H1 (cell line): ENCODE data around the gene ZFPL1. TPM values are rescaled to one million over a fixed set of nuclear protein-coding genes. Genes with fewer than 3 reads are reported as not detected.

Source experiments
- CTCF ChIA-PET: fragments of 300-600 bp; sonication (Branson Sonifier 250); formaldehyde crosslinking; loops from one replicate; lab custom pipeline; 2021; ENCODE audit not compliant: partially characterized antibody; lab: Charles Lee
- POLR2A ChIA-PET: fragments of 300-600 bp; sonication (Branson Sonifier 250); formaldehyde crosslinking; loops from one replicate; lab custom pipeline; 2021; ENCODE audit warnings: inconsistent platforms; ENCODE audit not compliant: partially characterized antibody; lab: Charles Lee
- DNase-seq, 2 experiments: peaks; one replicate each; pipeline versions ENCODE4 v3.0.0 to v3.0.0-alpha.2; 2010 to 2022; ENCODE audit warnings: low spot score in 2 of 2, low read depth in 1 of 2, mixed read lengths in 1 of 2
- FAIRE-seq: peaks from 2 replicates; lab custom pipeline; 2011; peaks lifted over from hg19 to GRCh38; lab: Jason Lieb, UNC
- H2AFZ ChIP-seq: 2 replicates; pipeline ENCODE4 v1.8.1; 2012; ENCODE audit warnings: low read length, inconsistent platforms
- H2AK5ac ChIP-seq: 2 replicates; pipeline ENCODE4 v1.6.1; 2013; ENCODE audit warnings: low read depth, low read length
- H2BK120ac ChIP-seq: replicated peaks from 2 replicates; pipeline ENCODE3; 2013; ENCODE audit warnings: low read depth, low read length, inconsistent platforms
- H2BK12ac ChIP-seq: 2 replicates; pipeline ENCODE4 v1.6.1; 2013; ENCODE audit warnings: low read depth, low read length
- H2BK15ac ChIP-seq: 2 replicates; pipeline ENCODE4 v1.6.1; 2013; ENCODE audit warnings: low read length
- H2BK20ac ChIP-seq: 2 replicates; pipeline ENCODE4 v1.6.1; 2013; ENCODE audit warnings: low read length
- H2BK5ac ChIP-seq: 2 replicates; pipeline ENCODE4 v1.6.1; 2013; ENCODE audit warnings: low read depth, low read length
- H3K14ac ChIP-seq: 2 replicates; pipeline ENCODE4 v1.6.1; 2013; ENCODE audit warnings: inconsistent platforms; ENCODE audit not compliant: insufficient read length
- H3K18ac ChIP-seq: 2 replicates; pipeline ENCODE4 v1.6.1; 2013; ENCODE audit warnings: low read length; ENCODE audit errors: extremely low read depth
- H3K23ac ChIP-seq: 2 replicates; pipeline ENCODE4 v1.6.1; 2013; ENCODE audit warnings: inconsistent platforms; ENCODE audit not compliant: insufficient read length
- H3K23me2 ChIP-seq: 2 replicates; pipeline ENCODE4 v1.6.1; 2013; ENCODE audit warnings: low read depth, low read length
- H3K27ac ChIP-seq: 2 replicates; pipeline ENCODE4 v1.6.1; 2011; ENCODE audit warnings: low read depth, low read length, inconsistent platforms
- H3K27me3 ChIP-seq, 4 experiments: replicated peaks in 1 of 4; 1 replicate in 1 of 4; 2 replicates in 3 of 4; pipeline versions ENCODE4 v1.6.1 to v1.8.1; 2011 to 2013; ENCODE audit warnings: low read length in 3 of 4, mild to moderate bottlenecking in 3 of 4, inconsistent platforms in 2 of 4, mixed read lengths in 2 of 4, moderate library complexity in 1 of 4; ENCODE audit not compliant: control insufficient read depth in 3 of 4, insufficient read depth in 3 of 4; ENCODE audit errors: extremely low read depth in 1 of 4
- H3K36me3 ChIP-seq, 4 experiments: 2 replicates each; pipeline versions ENCODE4 v1.6.1 to v1.8.1; 2011 to 2013; ENCODE audit warnings: mild to moderate bottlenecking in 4 of 4, low read length in 3 of 4, moderate library complexity in 2 of 4, control low read depth in 1 of 4, inconsistent platforms in 1 of 4; ENCODE audit not compliant: insufficient read depth in 4 of 4, control insufficient read depth in 2 of 4
- H3K4ac ChIP-seq: replicated peaks from 2 replicates; pipeline ENCODE3; 2013; ENCODE audit warnings: low read length, low read depth, mixed read lengths, inconsistent platforms; ENCODE audit not compliant: insufficient read length
- H3K4me1 ChIP-seq, 4 experiments: replicated peaks in 1 of 4; 1 replicate in 1 of 4; 2 replicates in 3 of 4; pipeline versions ENCODE4 v1.6.1 to v1.8.1; 2011 to 2013; ENCODE audit warnings: low read length in 3 of 4, inconsistent platforms in 2 of 4, mixed read lengths in 1 of 4; ENCODE audit not compliant: insufficient read depth in 4 of 4, control insufficient read depth in 3 of 4
- H3K4me2 ChIP-seq, 2 experiments: 2 replicates each; pipeline versions ENCODE4 v1.6.1 to v1.8.1; 2011 to 2013; ENCODE audit warnings: low read depth in 2 of 2, low read length in 2 of 2, control low read depth in 1 of 2, inconsistent platforms in 1 of 2, mild to moderate bottlenecking in 1 of 2; ENCODE audit not compliant: insufficient read depth in 1 of 2
- H3K4me3 ChIP-seq, 4 experiments: fragments of 200-600, 300-600 bp in 1 of 4; sonication (generic), shearing (Covaris generic), sonication (Bioruptor Twin) in 1 of 4; 2 replicates each; pipeline versions ENCODE4 v1.5.1 to v1.8.1; 2011 to 2016; ENCODE audit warnings: low read length in 4 of 4, low read depth in 3 of 4, control low read depth in 2 of 4, inconsistent platforms in 2 of 4, mild to moderate bottlenecking in 2 of 4, mixed read lengths in 1 of 4, moderate library complexity in 1 of 4; ENCODE audit not compliant: insufficient read depth in 2 of 4; ENCODE audit errors: extremely low read depth in 1 of 4
- H3K56ac ChIP-seq: replicated peaks from 2 replicates; pipeline ENCODE3; 2013; ENCODE audit warnings: low read depth, mild to moderate bottlenecking, mixed read lengths, low read length, inconsistent platforms; ENCODE audit not compliant: insufficient read length
- H3K79me1 ChIP-seq: 2 replicates; pipeline ENCODE4 v1.6.1; 2013; ENCODE audit warnings: low read depth, low read length, control low read depth
- H3K79me2 ChIP-seq, 2 experiments: 2 replicates each; pipeline versions ENCODE4 v1.6.1 to v1.8.1; 2012 to 2013; ENCODE audit warnings: low read length in 2 of 2, mild to moderate bottlenecking in 2 of 2, inconsistent platforms in 1 of 2; ENCODE audit not compliant: insufficient read depth in 2 of 2, control insufficient read depth in 1 of 2
- H3K9ac ChIP-seq, 4 experiments: replicated peaks in 1 of 4; 1 replicate in 1 of 4; 2 replicates in 3 of 4; pipeline versions ENCODE4 v1.6.1 to v1.8.1; 2011 to 2013; ENCODE audit warnings: low read depth in 3 of 4, low read length in 3 of 4, control low read depth in 2 of 4, mild to moderate bottlenecking in 2 of 4, moderate library complexity in 2 of 4, inconsistent platforms in 1 of 4; ENCODE audit errors: extremely low read depth in 1 of 4
- H3K9me3 ChIP-seq, 2 experiments: 2 replicates each; pipeline versions ENCODE4 v1.6.1 to v1.8.1; 2012 to 2013; ENCODE audit warnings: mild to moderate bottlenecking in 2 of 2, moderate library complexity in 2 of 2, control low read depth in 1 of 2, inconsistent platforms in 1 of 2, low read depth in 1 of 2, low read length in 1 of 2, mixed read lengths in 1 of 2; ENCODE audit not compliant: insufficient read depth in 2 of 2
- H4K20me1 ChIP-seq, 2 experiments: replicated peaks in 1 of 2; 2 replicates each; pipeline versions ENCODE3 to v1.8.1; 2011 to 2013; ENCODE audit warnings: inconsistent platforms in 2 of 2, low read length in 2 of 2, mild to moderate bottlenecking in 1 of 2; ENCODE audit not compliant: insufficient read depth in 2 of 2, control insufficient read depth in 1 of 2
- H4K5ac ChIP-seq: 2 replicates; pipeline ENCODE4 v1.6.1; 2013; ENCODE audit warnings: low read length, low read depth, mixed read lengths, inconsistent platforms; ENCODE audit not compliant: insufficient read length
- H4K8ac ChIP-seq: 2 replicates; pipeline ENCODE4 v1.8.0; 2013; ENCODE audit warnings: mild to moderate bottlenecking, moderate library complexity, low read length, inconsistent platforms; ENCODE audit not compliant: insufficient read depth; ENCODE audit errors: extremely low read depth
- H4K91ac ChIP-seq: replicated peaks from 2 replicates; pipeline ENCODE3; 2013; ENCODE audit warnings: low read length, mixed read lengths, inconsistent platforms; ENCODE audit not compliant: insufficient read length
- CEBPB ChIP-seq: IDR thresholded peaks from 2 replicates; pipeline ENCODE4 v1.6.1; 2012; ENCODE audit warnings: low read depth, low read length
- CHD1 ChIP-seq: IDR thresholded peaks from 2 replicates; pipeline ENCODE4 v1.6.1; 2012; ENCODE audit warnings: low read depth, low read length, improper control_type of control experiment
- CTCF ChIP-seq, 3 experiments: IDR thresholded peaks; 1 replicate in 2 of 3; 2 replicates in 1 of 3; pipeline versions ENCODE4 v1.5.1 to v1.6.1; 2011; ENCODE audit warnings: low read length in 3 of 3, mild to moderate bottlenecking in 3 of 3, inconsistent platforms in 2 of 3, low read depth in 1 of 3, moderate library complexity in 1 of 3; ENCODE audit not compliant: insufficient read depth in 1 of 3; ENCODE audit errors: control extremely low read depth in 1 of 3
- FOSL1 ChIP-seq: IDR thresholded peaks from 2 replicates; pipeline ENCODE4 v1.6.1; 2011; ENCODE audit warnings: mild to moderate bottlenecking, low read depth, low read length, moderate library complexity; ENCODE audit not compliant: insufficient read depth
- JUN ChIP-seq: IDR thresholded peaks from 2 replicates; pipeline ENCODE4 v1.6.1; 2011; ENCODE audit warnings: low read depth, mild to moderate bottlenecking, improper control_type of control experiment, low read length
- NANOG ChIP-seq: IDR thresholded peaks from 2 replicates; pipeline ENCODE4 v1.6.1; 2011; ENCODE audit warnings: low read length, low read depth, mild to moderate bottlenecking, inconsistent platforms; ENCODE audit not compliant: insufficient read depth, poor library complexity, severe bottlenecking
- POU5F1 ChIP-seq: IDR thresholded peaks from 2 replicates; pipeline ENCODE4 v1.6.1; 2011; ENCODE audit warnings: low read depth, mild to moderate bottlenecking, low read length, moderate library complexity
- SIRT6 ChIP-seq: IDR thresholded peaks from one replicate; pipeline ENCODE4 v1.7.1; 2012; ENCODE audit warnings: low read length, inconsistent platforms
- SIX5 ChIP-seq: IDR thresholded peaks from 2 replicates; pipeline ENCODE4 v1.6.1; 2011; ENCODE audit warnings: mild to moderate bottlenecking, low read depth, low read length
- SP1 ChIP-seq: IDR thresholded peaks from 2 replicates; pipeline ENCODE4 v1.6.1; 2011; ENCODE audit warnings: low read depth, low read length
- SP2 ChIP-seq: IDR thresholded peaks from 2 replicates; pipeline ENCODE4 v1.6.1; 2012; ENCODE audit warnings: mild to moderate bottlenecking, low read length, inconsistent platforms
- TAF7 ChIP-seq: optimal IDR thresholded peaks from 2 replicates; pipeline ENCODE3; 2011; ENCODE audit warnings: low read depth, mild to moderate bottlenecking, inconsistent platforms, low read length, moderate library complexity, borderline replicate concordance
- WGBS, 2 experiments: shearing (Covaris generic) in 1 of 2; methylation state at CpG; one replicate each; pipeline versions ENCODE4 v1.1.6 to v1.1.7; 2013 to 2015; ENCODE audit warnings: low lambda C conversion rate in 2 of 2, mixed read lengths in 2 of 2, inconsistent platforms in 1 of 2, low coverage in 1 of 2, missing lambda C conversion rate in 1 of 2; ENCODE audit not compliant: insufficient replicate concordance in 2 of 2, insufficient coverage in 1 of 2, insufficient read length in 1 of 2; ENCODE audit errors: extremely low coverage in 1 of 2, missing lambda C conversion rate in 1 of 2; 5-methylcytosine and 5-hydroxymethylcytosine counted together
- polyA plus RNA-seq, 7 experiments: library from polyadenylated mRNA; depleted of rRNA in 3 of 7; stranded (reverse) in 5 of 7; unstranded in 2 of 7; fragments of >200 nt in 5 of 7; fragments of 200-250 nt in 2 of 7; gene quantifications; 1 replicate in 5 of 7; 2 replicates in 1 of 7; 4 replicates in 1 of 7; pipeline versions ENCODE4 v1.2.1 to v1.2.3, GENCODE V29; 2011 to 2013; ENCODE audit warnings: missing spikeins in 2 of 7, mixed read lengths in 2 of 7
- total RNA-seq: library from RNA; stranded (reverse); fragmentation: NEBNext Ultra II Directional; extraction: Animal tissue kit (Norgen Biotek cat#: 25700); gene quantifications from 2 replicates; pipeline ENCODE4 v1.2.1, GENCODE V29; 2021

Gene ZFPL1
- total and polyA plus RNA-seq, 2 of the 8 experiments (the other 6 are each of a cell fraction or from before 2014, with no cell fraction given): 21.5 to 76.8 TPM

GRCh38 chr11:65131895-65132237 is 47.8 kb downstream of the ZFPL1 start:
- H4K5ac ChIP-seq: no peak overlapping the region
- peaks cover 14% of the 10 kb centered on the region for H3K23me2 ChIP-seq
- POLR2A ChIA-PET: interaction anchor here (1.0 to 15.8 kb wide), 2 partner anchors 16 to 37 kb away, joined by 3 to 305 read pairs; partner anchors contain the start of genes FAU, MRPL49, TM7SF2 and ZNHIT2
- no peak overlapping the region for H4K91ac ChIP-seq
- no peak overlapping the region for H3K27ac ChIP-seq
- 94% methylated on average over 6 of the region's 6 CpGs; no CpG with 5 or more reads in 1 of the 2 experiments for WGBS, 2 experiments
- no peak overlapping the region for H2BK12ac ChIP-seq
- H3K9me3 ChIP-seq: no peaks in the 10 kb centered on the region
- no peak overlapping the region for H3K4me3 ChIP-seq
- no peak overlapping the region for H2BK5ac ChIP-seq
- TF ChIP-seq SP1: no peak
- no peak for TF ChIP-seq CHD1
- no peak for TF ChIP-seq JUN
- no peak for TF ChIP-seq TAF7
- no peak for TF ChIP-seq NANOG
- no peak for TF ChIP-seq CTCF (IDR thresholded peaks at IDR 0.05; ENCODE audit: control extremely low read depth in 1 of 3, insufficient read depth in 1 of 3, low read depth in 1 of 3, low read length in 3 of 3)
- no peak for TF ChIP-seq POU5F1
- TF ChIP-seq SP2: no peak
- no peak for TF ChIP-seq SIX5
- TF ChIP-seq SIRT6: no peak
- no peak for TF ChIP-seq CEBPB
- TF ChIP-seq FOSL1: no peak
- no peak overlapping the region for H2AK5ac ChIP-seq
- H3K18ac ChIP-seq: no peak overlapping the region
- H3K36me3 ChIP-seq: peaks cover 14 to 43% (median 35%) of the 10 kb centered on the region in 4 experiments; a peak in 7 of 8 replicates
- CTCF ChIA-PET: interaction anchor here (0.8 to 9.5 kb wide), 6 partner anchors 10 to 284 kb away, joined by 3 to 71 read pairs (median 4); partner anchors contain the start of genes FAU, MRPL49 and TM7SF2
- no peak overlapping the region for H2BK120ac ChIP-seq
- H3K56ac ChIP-seq: no peak overlapping the region
- no peak for DNase-seq
- peaks cover 3% of the 10 kb centered on the region; the same call in 1 of the 2 replicates for H3K79me1 ChIP-seq
- H3K4me1 ChIP-seq: peaks cover 0 to 13% (median 7%) of the 10 kb centered on the region in 4 experiments; a peak in 6 of 7 replicates
- H2AFZ ChIP-seq: no peak overlapping the region
- no peak overlapping the region for H3K4ac ChIP-seq
- H3K4me2 ChIP-seq: no peak overlapping the region
- peaks cover 0 to 14% of the 10 kb centered on the region in 2 experiments for H4K20me1 ChIP-seq
- no peak for FAIRE-seq
- peaks cover 0 to 15% of the 10 kb centered on the region in 2 experiments; a peak in 1 of 4 replicates for H3K79me2 ChIP-seq
- no peak overlapping the region for H2BK15ac ChIP-seq
- no peak overlapping the region for H3K14ac ChIP-seq
- H3K9ac ChIP-seq: no peak overlapping the region
- no peaks in the 10 kb centered on the region for H3K27me3 ChIP-seq
- H4K8ac ChIP-seq: peak overlapping the region; percentile 9; the same call in 1 of the 2 replicates
- no peak overlapping the region for H3K23ac ChIP-seq
- no peak overlapping the region for H2BK20ac ChIP-seq
